ENCODE data around the gene KCTD21. TPM values are rescaled to one million over a fixed set of nuclear protein-coding genes. Genes with fewer than 3 reads are reported as not detected.
"Not testable (repeated sequence)": the region's sequence is repeated elsewhere in the genome, so short reads cannot be mapped to it uniquely, and the experiment has no call there.

KCTD21 gene, protein sequence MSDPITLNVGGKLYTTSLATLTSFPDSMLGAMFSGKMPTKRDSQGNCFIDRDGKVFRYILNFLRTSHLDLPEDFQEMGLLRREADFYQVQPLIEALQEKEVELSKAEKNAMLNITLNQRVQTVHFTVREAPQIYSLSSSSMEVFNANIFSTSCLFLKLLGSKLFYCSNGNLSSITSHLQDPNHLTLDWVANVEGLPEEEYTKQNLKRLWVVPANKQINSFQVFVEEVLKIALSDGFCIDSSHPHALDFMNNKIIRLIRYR
- total RNA-seq (10 to 100 TPM in 6 of 7 donors, 1 to 10 TPM in 1; 7.4 to 24.7 (median 14.1) TPM), polyA plus RNA-seq (10 to 100 TPM in 1 of 2 donors, 1 to 10 TPM in 1; 9.9 to 24.3 TPM)
- long read RNA-seq, donor 1, transcript KCTD21-201 (2 exons, 3,585 nt), result major isoform, 6 of 26 reads
- long read RNA-seq, donor 1, partial matches to known transcripts, result 0 of 26 reads
- long read RNA-seq, donor 1, other reads (novel, unspliced or antisense), result 18 of 26 reads
- long read RNA-seq, donor 2, partial matches to known transcripts, result 0 of 2 reads
- long read RNA-seq, donor 2, other reads (novel, unspliced or antisense), result 0 of 2 reads
- long read RNA-seq, donor 3, transcript KCTD21-201 (2 exons, 3,585 nt), result major isoform, 5 of 14 reads
- long read RNA-seq, donor 3, partial matches to known transcripts, result 0 of 14 reads
- long read RNA-seq, donor 3, other reads (novel, unspliced or antisense), result 8 of 14 reads

DNA sequence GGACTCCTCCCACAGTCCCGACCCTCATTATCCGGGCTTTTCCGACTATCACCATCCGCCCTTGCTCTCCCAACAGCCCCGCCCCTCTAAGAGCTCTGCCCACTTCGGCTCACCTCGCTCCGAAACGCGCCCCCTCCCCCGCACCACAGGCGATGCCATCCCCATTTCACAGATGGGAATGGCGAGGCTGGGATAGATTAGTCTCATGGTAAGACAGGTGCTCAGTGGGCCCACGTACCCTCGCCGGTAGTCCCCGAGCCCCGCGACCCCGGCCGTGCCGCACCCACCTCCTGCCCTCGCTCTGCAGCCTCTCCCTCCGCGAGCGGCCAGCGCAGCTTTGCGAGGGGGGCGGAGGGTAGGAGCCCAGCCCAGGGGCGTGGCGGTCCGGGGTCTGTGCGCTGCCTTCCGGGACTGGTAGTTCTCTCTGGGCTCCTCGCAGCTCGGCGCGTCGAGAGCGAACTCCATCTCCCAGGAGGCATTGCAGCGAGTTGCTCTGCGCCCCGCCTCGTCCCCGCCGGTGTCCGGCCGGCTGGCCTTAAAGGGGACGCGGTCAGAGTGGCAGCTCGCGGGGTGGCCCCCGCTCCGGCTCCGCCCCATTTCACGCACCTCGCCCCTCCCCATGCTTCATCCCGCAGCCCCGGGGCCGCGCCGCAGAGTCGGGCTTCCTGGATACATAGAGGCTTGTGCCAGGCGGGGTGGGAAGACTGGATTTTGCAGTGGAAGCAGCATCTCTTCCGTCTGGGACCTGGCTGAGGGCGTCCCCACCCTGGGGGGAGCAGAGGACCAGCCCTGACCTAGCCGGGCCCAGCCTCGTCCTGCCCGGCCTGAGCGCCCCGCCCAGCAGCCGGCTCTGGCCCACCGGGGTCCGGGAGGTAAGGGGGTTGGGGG is at the start of gene KCTD21, which contains the start of gene USP35:
KCTD21 (minus strand) TSS at position 341 of the 888 bp plus-strand sequence. CDS start 14,072 bp downstream, outside the sequence.
USP35 (plus strand) TSS at position 634 of the 888 bp plus-strand sequence. CDS start 7,327 bp downstream, outside the sequence.
- peak within 1 kb of the TSS; percentile 87 for H3K4me3 ChIP-seq
- H3K9me3 ChIP-seq, result no peaks in the 10 kb centered on the region
- intact Hi-C loops (cut with DNase I), result no loop called here
- no peaks in the 10 kb centered on the region for H3K27me3 ChIP-seq
- DNase-seq, result peak; percentile 96 to 97 (median 96)
- 1% methylated on average over 63 to 74 of the region's 74 CpGs for WGBS, 3 donors
- peak; percentile 29 for TF ChIP-seq EP300 (IDR thresholded peaks at IDR 0.05)
- TF ChIP-seq POLR2A (IDR thresholded peaks at IDR 0.05), result peak; percentile 76
- TF ChIP-seq, protein P1, sequence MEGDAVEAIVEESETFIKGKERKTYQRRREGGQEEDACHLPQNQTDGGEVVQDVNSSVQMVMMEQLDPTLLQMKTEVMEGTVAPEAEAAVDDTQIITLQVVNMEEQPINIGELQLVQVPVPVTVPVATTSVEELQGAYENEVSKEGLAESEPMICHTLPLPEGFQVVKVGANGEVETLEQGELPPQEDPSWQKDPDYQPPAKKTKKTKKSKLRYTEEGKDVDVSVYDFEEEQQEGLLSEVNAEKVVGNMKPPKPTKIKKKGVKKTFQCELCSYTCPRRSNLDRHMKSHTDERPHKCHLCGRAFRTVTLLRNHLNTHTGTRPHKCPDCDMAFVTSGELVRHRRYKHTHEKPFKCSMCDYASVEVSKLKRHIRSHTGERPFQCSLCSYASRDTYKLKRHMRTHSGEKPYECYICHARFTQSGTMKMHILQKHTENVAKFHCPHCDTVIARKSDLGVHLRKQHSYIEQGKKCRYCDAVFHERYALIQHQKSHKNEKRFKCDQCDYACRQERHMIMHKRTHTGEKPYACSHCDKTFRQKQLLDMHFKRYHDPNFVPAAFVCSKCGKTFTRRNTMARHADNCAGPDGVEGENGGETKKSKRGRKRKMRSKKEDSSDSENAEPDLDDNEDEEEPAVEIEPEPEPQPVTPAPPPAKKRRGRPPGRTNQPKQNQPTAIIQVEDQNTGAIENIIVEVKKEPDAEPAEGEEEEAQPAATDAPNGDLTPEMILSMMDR (IDR thresholded peaks at IDR 0.05), result no peak
- H3K27ac ChIP-seq, result peak within 1 kb of the TSS; percentile 65 to 66
- no peaks in the 10 kb centered on the region for H3K36me3 ChIP-seq
- peaks cover 27% of the 10 kb centered on the region for H3K4me1 ChIP-seq (ENCODE audit: insufficient read depth)

DNA sequence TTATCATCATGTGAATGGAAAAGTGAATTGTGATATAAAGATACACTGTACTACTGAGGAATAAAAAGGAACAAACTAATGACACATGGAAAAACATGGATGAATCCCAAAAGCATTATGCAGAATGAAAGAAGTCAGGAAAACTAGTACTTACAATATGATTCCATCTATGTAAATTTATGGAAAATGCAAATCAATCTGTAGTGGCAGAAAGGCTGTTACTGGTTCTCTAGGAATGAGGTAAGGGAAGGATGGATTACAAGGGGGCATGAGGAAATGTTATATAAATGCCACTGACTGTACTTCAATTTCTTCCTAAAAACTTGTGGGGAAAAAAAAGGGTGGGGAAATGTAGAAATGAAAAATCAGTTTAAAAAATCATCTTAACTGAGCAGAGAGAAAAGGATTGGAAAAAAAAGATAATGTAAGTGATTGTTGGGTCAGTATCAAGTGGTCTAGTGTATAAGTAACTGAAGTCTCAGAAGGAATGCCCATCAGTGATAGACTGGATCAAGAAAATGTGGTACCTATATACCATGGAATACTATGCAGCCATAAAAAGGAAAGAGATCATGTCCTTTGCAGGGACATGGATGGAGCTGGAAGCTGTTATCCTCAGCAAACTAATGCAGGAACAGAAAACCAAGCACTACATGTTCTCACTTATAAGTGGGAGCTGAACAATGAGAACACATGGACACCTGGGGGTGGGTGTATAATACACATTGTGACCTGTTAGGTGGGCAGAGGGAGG is 49.0 kb upstream of the KCTD21 start:
- no peaks in the 10 kb centered on the region for H3K27me3 ChIP-seq
- no peak overlapping the region for H3K4me3 ChIP-seq
- no peak for DNase-seq
- no peak overlapping the region for H3K27ac ChIP-seq
- peaks cover 2% of the 10 kb centered on the region for H3K4me1 ChIP-seq (ENCODE audit: insufficient read depth)
- no peaks in the 10 kb centered on the region for H3K36me3 ChIP-seq
- no peaks in the 10 kb centered on the region for H3K9me3 ChIP-seq
- TF ChIP-seq, protein P1 (IDR thresholded peaks at IDR 0.05), result no peak
- no peak for TF ChIP-seq POLR2A (IDR thresholded peaks at IDR 0.05)
- no peak for TF ChIP-seq EP300 (IDR thresholded peaks at IDR 0.05)
- intact Hi-C loops (cut with DNase I), result no loop called here

DNA sequence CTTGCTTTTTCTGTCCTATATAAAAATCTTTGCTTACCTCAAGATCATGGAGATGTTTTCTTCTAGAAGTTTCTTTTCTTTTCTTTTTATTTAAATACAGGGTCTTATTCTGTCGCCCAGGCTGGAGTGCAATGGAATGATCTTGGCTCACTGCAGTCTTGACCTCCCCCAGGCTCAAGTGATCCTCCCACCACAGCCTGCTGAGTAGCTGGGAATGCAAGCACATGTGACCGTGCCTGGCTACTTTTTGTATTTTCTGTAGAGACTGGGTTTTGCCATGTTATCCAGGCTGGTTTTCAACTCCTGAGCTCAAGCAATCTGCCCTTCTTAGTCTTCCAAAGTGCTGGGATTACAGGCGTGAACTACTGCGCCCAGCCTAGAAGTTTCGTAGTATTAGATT is 45.6 kb upstream of the KCTD21 start:
- TF ChIP-seq, protein P1 (IDR thresholded peaks at IDR 0.05), result no peak
- no peak for TF ChIP-seq POLR2A (IDR thresholded peaks at IDR 0.05)
- TF ChIP-seq EP300 (IDR thresholded peaks at IDR 0.05), result no peak
- no peaks in the 10 kb centered on the region for H3K27me3 ChIP-seq
- no peaks in the 10 kb centered on the region for H3K36me3 ChIP-seq
- H3K27ac ChIP-seq, result no peak overlapping the region
- peaks cover 5% of the 10 kb centered on the region for H3K4me1 ChIP-seq (ENCODE audit: insufficient read depth)
- no peak overlapping the region for H3K4me3 ChIP-seq
- intact Hi-C loops (cut with DNase I), result no loop called here
- WGBS, 3 donors, result 66 to 83% (median 70%) methylated on average over 5 of the region's 5 CpGs
- DNase-seq, result no peak
- H3K9me3 ChIP-seq, result no peaks in the 10 kb centered on the region

DNA sequence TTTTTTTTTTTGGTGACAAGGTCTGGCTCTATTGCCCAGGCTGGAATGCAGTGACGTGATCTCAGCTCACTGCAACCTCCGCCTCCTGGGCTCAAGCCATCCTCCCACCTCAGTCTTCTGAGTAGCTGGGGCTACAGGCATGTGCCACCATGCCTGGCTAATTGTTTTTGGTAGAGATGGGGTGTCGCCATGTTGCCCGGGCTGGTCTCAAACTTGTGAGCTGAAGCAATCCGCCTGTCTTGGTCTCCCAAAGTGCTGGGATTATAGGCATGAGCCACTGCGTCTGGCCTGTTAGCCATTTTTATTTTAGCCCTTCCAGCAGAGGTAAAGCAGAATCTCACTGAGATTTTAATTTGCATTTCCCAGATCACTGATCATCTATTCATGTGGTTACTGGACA is 44.6 kb upstream of the KCTD21 start:
- H3K36me3 ChIP-seq; H3K9me3 ChIP-seq; H3K4me1 ChIP-seq (ENCODE audit: insufficient read depth); DNase-seq; H3K27ac ChIP-seq; H3K4me3 ChIP-seq; intact Hi-C loops (cut with DNase I); H3K27me3 ChIP-seq: not testable (repeated sequence)
- 91 to 96% (median 95%) methylated on average over 6 of the region's 6 CpGs for WGBS, 3 donors

Data from ovary (tissue), 10 donors.